Adrenal gland (tissue), 12 donors: Measurements from ENCODE around the gene EPHB1. TPM values are rescaled to one million over a fixed set of nuclear protein-coding genes. Genes with fewer than 3 reads are reported as not detected.

Experiments used
- DNase-seq, 7 donors: peaks; one replicate each; pipeline ENCODE4 v3.0.0-alpha.2; 2019 to 2020
- H3K27ac ChIP-seq, 5 donors: fragments of 200-600 bp; sonication (generic) in 4 of 5; 1 replicate in 3 of 5; 2 replicates in 2 of 5; pipeline versions ENCODE4 v1.5.1 to v1.8.0; 2016 to 2020; ENCODE audit warnings: mild to moderate bottlenecking in 1 of 5
- H3K27me3 ChIP-seq: fragments of 200-600 bp; 2 replicates; pipeline ENCODE4 v1.8.0; 2021
- H3K36me3 ChIP-seq, 2 donors: fragments of 200-600 bp; replicated peaks in 1 of 2; 1 replicate in 1 of 2; 2 replicates in 1 of 2; pipeline versions ENCODE4 v1.5.1 to v1.8.0; 2018 to 2022
- H3K4me1 ChIP-seq, 2 donors: fragments of 200-600 bp; replicated peaks in 1 of 2; 1 replicate in 1 of 2; 2 replicates in 1 of 2; pipeline versions ENCODE4 v1.5.1 to v1.8.0; 2018 to 2021
- H3K4me3 ChIP-seq, 4 donors: fragments of 200-600 bp; sonication (generic) in 3 of 4; one replicate each; pipeline ENCODE4 v1.5.1; 2016 to 2018
- H3K9me3 ChIP-seq, 3 donors: fragments of 200-600 bp; sonication (generic) in 1 of 3; replicated peaks in 1 of 3; 1 replicate in 2 of 3; 2 replicates in 1 of 3; pipeline versions ENCODE4 v1.5.1 to v1.8.0; 2016 to 2021
- CTCF ChIP-seq, 6 experiments: fragments of 450-650 bp in 4 of 6; fragments of 200-600 bp in 2 of 6; sonication (generic) in 1 of 6; IDR thresholded peaks; 1 replicate in 5 of 6; 2 replicates in 1 of 6; pipeline versions ENCODE4 v1.5.1 to v1.8.0; 2016 to 2021; ENCODE audit warnings: antibody characterized with exemption in 6 of 6, mild to moderate bottlenecking in 2 of 6, moderate library complexity in 1 of 6
- POLR2A ChIP-seq, 2 donors: fragments of 450-650 bp; IDR thresholded peaks; one replicate each; pipeline ENCODE4 v1.6.1; 2017; ENCODE audit warnings: antibody characterized with exemption in 2 of 2, mild to moderate bottlenecking in 2 of 2, moderate library complexity in 1 of 2
- WGBS, 4 donors: extraction: QIAGEN DNeasy Blood & Tissue Kit in 2 of 4; methylation state at CpG; one replicate each; pipeline versions ENCODE4 v1.1.5 to v1.1.7; 2013 to 2017; 5-methylcytosine and 5-hydroxymethylcytosine counted together
- intact Hi-C, 2 donors: fragments of 100-400 bp; cut with DNase I; formaldehyde crosslinking; loops; one replicate each; pipeline versions ENCODE4 v1.14.1 to v1.15.0; 2022 to 2023
- polyA plus RNA-seq, 3 donors: library from polyadenylated mRNA; stranded (reverse); fragments of 200-250 nt in 2 of 3; fragments of 350-450 nt in 1 of 3; fragmentation: Illumina TruSeq in 1 of 3; extraction: RNeasy Lipid Tissue Mini Kit (QIAGEN cat#74804) in 1 of 3; gene quantifications; one replicate each; pipeline ENCODE4 v1.2.3, GENCODE V29; 2013 to 2014
- total RNA-seq, 9 donors: library from RNA; depleted of rRNA in 4 of 9; stranded (reverse); fragments of >200 nt in 4 of 9; fragments of 120-200 nt in 1 of 9; fragmentation: NEBNext Ultra II Directional in 1 of 9; extraction: Animal tissue kit (Norgen Biotek cat#: 25700) in 1 of 9; gene quantifications; one replicate each; pipeline versions ENCODE4 v1.1.0 to v1.2.4, GENCODE V29; 2013 to 2023
- donor health status: healthy with polysubstance abuse.
- donor health status: Bipolar disorder and iron deficiency.
- donor health status: DM: yes; HTN: yes; CAD: no.
- donor health status: DM: no; HTN: no; CAD: no.
- donor health status: DM: no; HTN: no; CAD: no.
- donor health status: DM: yes; HTN: yes; CAD: no.

The EPHB1 gene
- total and polyA plus RNA-seq, 12 donors: 0.10 to 3.4 (median 0.98) TPM

DNA sequence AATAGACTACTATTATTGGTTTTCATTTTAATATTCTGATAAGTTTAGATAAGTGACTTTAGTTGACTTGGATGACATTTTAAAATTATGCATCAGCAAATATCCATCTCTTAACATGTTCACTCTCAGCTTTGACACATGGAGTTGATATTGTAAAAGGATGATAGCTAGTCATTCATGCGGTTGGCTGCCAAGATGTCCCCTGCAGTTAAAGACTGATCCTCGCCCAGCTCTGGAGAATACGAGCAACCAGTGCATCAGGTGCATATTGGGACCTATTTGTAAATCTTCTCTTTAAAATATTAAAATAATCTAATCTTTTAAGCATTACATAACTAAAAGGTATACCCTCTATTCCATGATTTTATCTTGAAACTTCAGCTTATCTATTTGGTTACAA lies 41.9 kb downstream of the EPHB1 start:
- TF ChIP-seq CTCF (IDR thresholded peaks at IDR 0.05): no peak
- no peak for TF ChIP-seq POLR2A (IDR thresholded peaks at IDR 0.05)
- H3K4me1 ChIP-seq: no peaks in the 10 kb centered on the region
- H3K27me3 ChIP-seq: no peaks in the 10 kb centered on the region
- no peak for DNase-seq
- H3K27ac ChIP-seq: no peak overlapping the region
- WGBS, 4 donors: 76 to 92% (median 83%) methylated on average over 3 of the region's 3 CpGs
- no peak overlapping the region for H3K4me3 ChIP-seq
- no peaks in the 10 kb centered on the region for H3K9me3 ChIP-seq
- H3K36me3 ChIP-seq: no peaks in the 10 kb centered on the region
- intact Hi-C loops: no loop called here

GRCh38 chr3:134838599-134838998 lies 43.5 kb downstream of the EPHB1 start:
- DNase-seq: no peak
- intact Hi-C loops: no loop called here
- 50 to 60% (median 55%) methylated on average over 2 of the region's 2 CpGs for WGBS, 4 donors
- TF ChIP-seq POLR2A (IDR thresholded peaks at IDR 0.05) (no peak), CTCF (IDR thresholded peaks at IDR 0.05) (no peak)
- H3K4me1 ChIP-seq: no peaks in the 10 kb centered on the region
- no peak overlapping the region for H3K4me3 ChIP-seq
- H3K27me3 ChIP-seq: no peaks in the 10 kb centered on the region
- no peaks in the 10 kb centered on the region for H3K36me3 ChIP-seq
- no peaks in the 10 kb centered on the region for H3K9me3 ChIP-seq
- H3K27ac ChIP-seq: no peak overlapping the region

GRCh38 chr3:134839422-134839821 lies 44.4 kb downstream of the EPHB1 start:
- no peak overlapping the region for H3K4me3 ChIP-seq
- H3K4me1 ChIP-seq: no peaks in the 10 kb centered on the region
- intact Hi-C loops: no loop called here
- H3K9me3 ChIP-seq: no peaks in the 10 kb centered on the region
- no peak overlapping the region for H3K27ac ChIP-seq
- no peak for TF ChIP-seq POLR2A (IDR thresholded peaks at IDR 0.05)
- TF ChIP-seq CTCF (IDR thresholded peaks at IDR 0.05): no peak
- no peaks in the 10 kb centered on the region for H3K27me3 ChIP-seq
- no peak for DNase-seq
- no peaks in the 10 kb centered on the region for H3K36me3 ChIP-seq
- WGBS, 4 donors: 90 to 95% (median 91%) methylated on average over 3 of the region's 3 CpGs; no CpG with 5 or more reads in 1 of the 4 donors

DNA sequence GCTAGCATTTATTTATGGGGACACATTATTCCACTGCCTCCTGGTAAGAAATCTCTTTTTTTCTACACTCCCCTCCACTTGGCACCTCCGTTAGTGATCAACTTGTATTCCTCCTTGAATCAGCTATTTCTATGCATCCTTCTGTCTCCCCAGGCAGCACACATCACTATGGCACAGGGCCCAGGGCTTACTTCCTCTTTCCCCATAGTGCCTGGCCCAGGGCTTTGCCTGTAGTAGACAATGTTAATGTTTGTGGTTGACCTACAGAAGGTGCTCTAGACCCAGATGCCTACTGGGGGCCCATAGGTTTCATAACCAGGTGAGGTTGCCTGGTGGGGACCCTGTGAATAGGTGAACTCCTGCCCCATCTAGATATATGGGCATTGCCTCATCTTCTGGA lies 44.9 kb downstream of the EPHB1 start:
- Histone ChIP-seq H3K4me1 (no peaks in the 10 kb centered on the region), H3K27ac (no peak overlapping the region), H3K36me3 (no peaks in the 10 kb centered on the region), H3K4me3 (no peak overlapping the region), H3K9me3 (no peaks in the 10 kb centered on the region), H3K27me3 (no peaks in the 10 kb centered on the region)
- DNase-seq: peak in 2 of 7 donors; percentile 29
- WGBS, 4 donors: 38 to 52% (median 46%) methylated on average over 1 of the region's 1 CpG
- intact Hi-C loops: no loop called here
- TF ChIP-seq CTCF (IDR thresholded peaks at IDR 0.05) (no peak), POLR2A (IDR thresholded peaks at IDR 0.05) (no peak)
